A673 (cell line): ENCODE measurements around the gene KCNMB1. TPM values are rescaled to one million over a fixed set of nuclear protein-coding genes. Genes with fewer than 3 reads are reported as not detected.

Source experiments
- BruUV-seq: library from RNA; stranded (reverse); fragments of 400-500 nt; replicated peaks from 2 replicates; lab custom pipeline; 2021; lab: Mats Ljungman, UMichigan
- CTCF ChIA-PET: fragments of 300-600 bp; sonication (Branson Sonifier 250); formaldehyde crosslinking; loops from one replicate; lab custom pipeline; 2022; ENCODE audit warnings: antibody characterized with exemption; lab: Charles Lee
- POLR2A ChIA-PET: fragments of 300-600 bp; sonication (Branson Sonifier 250); formaldehyde crosslinking; loops from one replicate; lab custom pipeline; 2022; ENCODE audit warnings: antibody characterized with exemption; ENCODE audit not compliant: low non-redundant PET; lab: Charles Lee
- DNase-seq: peaks from one replicate; pipeline ENCODE4 v3.0.0-alpha.2; 2015; ENCODE audit warnings: low spot score
- H3K27ac ChIP-seq: fragments of 200-600 bp; sonication (generic); 2 replicates; pipeline ENCODE4 v1.5.1; 2016; ENCODE audit warnings: mixed run types, low read depth, mild to moderate bottlenecking, mixed read lengths, antibody characterized with exemption, low read length; ENCODE audit not compliant: poor library complexity, severe bottlenecking
- H3K27me3 ChIP-seq: fragments of 200-600 bp; sonication (generic); replicated peaks from 2 replicates; pipeline ENCODE4 v1.6.1; 2017; ENCODE audit warnings: mixed run types, low read depth, mild to moderate bottlenecking, mixed read lengths, antibody characterized with exemption, low read length; ENCODE audit not compliant: insufficient read depth, poor library complexity
- H3K36me3 ChIP-seq: fragments of 200-600 bp; sonication (generic); 2 replicates; pipeline ENCODE4 v1.6.1; 2016; ENCODE audit warnings: mixed run types, mild to moderate bottlenecking, mixed read lengths, antibody characterized with exemption, low read length; ENCODE audit not compliant: insufficient read depth, poor library complexity, severe bottlenecking
- H3K4me1 ChIP-seq: fragments of 200-600 bp; sonication (generic); 2 replicates; pipeline ENCODE4 v1.6.1; 2017; ENCODE audit warnings: mixed run types, mild to moderate bottlenecking, mixed read lengths, antibody characterized with exemption, low read length; ENCODE audit not compliant: insufficient read depth, poor library complexity, severe bottlenecking
- H3K4me3 ChIP-seq: fragments of 200-600 bp; sonication (generic); 2 replicates; pipeline ENCODE4 v1.5.1; 2016; ENCODE audit warnings: low read depth, mixed run types, mild to moderate bottlenecking, mixed read lengths, low read length; ENCODE audit not compliant: poor library complexity, severe bottlenecking
- H3K9me3 ChIP-seq: fragments of 200-600 bp; sonication (generic); 2 replicates; pipeline ENCODE4 v1.6.1; 2016; ENCODE audit warnings: mixed run types, low read depth, mild to moderate bottlenecking, mixed read lengths, antibody characterized with exemption, low read length; ENCODE audit not compliant: poor library complexity, severe bottlenecking
- CTCF ChIP-seq: fragments of 300-800, 200-600 bp; sonication (generic); conservative IDR thresholded peaks from 2 replicates; pipeline ENCODE4 v1.5.1; 2017; ENCODE audit warnings: low read depth, mild to moderate bottlenecking, antibody characterized with exemption, low read length, moderate library complexity, mixed read lengths
- EZH2 ChIP-seq: fragments of 200-600 bp; sonication (generic); IDR thresholded peaks from 2 replicates; pipeline ENCODE4 v1.6.1; 2017; ENCODE audit warnings: borderline replicate concordance, low read depth, mild to moderate bottlenecking, mixed read lengths, antibody characterized with exemption, low read length; ENCODE audit not compliant: poor library complexity, severe bottlenecking
- intact Hi-C: fragments of 100-400 bp; cut with micrococcal nuclease; formaldehyde crosslinking; loops from one replicate; pipeline ENCODE4 v1.10.0; 2022; ENCODE audit not compliant: unreplicated experiment
- total RNA-seq: library from RNA; stranded (reverse); gene quantifications from 2 replicates; pipeline ENCODE4 v1.2.3, GENCODE V29; 2021

Gene KCNMB1
- total RNA-seq, 1 experiment from 2014 or later = not detected

GRCh38 chr5:170423692-170424091 is 34.5 kb upstream of the KCNMB1 start:
- Histone ChIP-seq H3K36me3 (no peaks in the 10 kb centered on the region), H3K4me1 (peaks cover 14% of the 10 kb centered on the region), H3K27me3 (no peaks in the 10 kb centered on the region), H3K27ac (no peak overlapping the region), H3K4me3 (no peak overlapping the region), H3K9me3 (no peaks in the 10 kb centered on the region)
- ChIA-PET CTCF (interaction anchor here (0.8 to 1.9 kb wide), 2 partner anchors 151 to 198 kb away, joined by 4 to 5 read pairs; no protein-coding TSS in a partner anchor), POLR2A (no interaction called here)
- no peak for DNase-seq
- BruUV-seq = no TSS peak
- intact Hi-C loops = no loop called here
- TF ChIP-seq EZH2 (no peak), CTCF (no peak)

GRCh38 chr5:170421826-170422225 is 32.7 kb upstream of the KCNMB1 start:
- intact Hi-C loops = no loop called here
- Histone ChIP-seq H3K4me1 (peaks cover 3% of the 10 kb centered on the region), H3K9me3 (no peaks in the 10 kb centered on the region), H3K4me3 (no peak overlapping the region), H3K27me3 (no peaks in the 10 kb centered on the region), H3K27ac (no peak overlapping the region), H3K36me3 (no peaks in the 10 kb centered on the region)
- ChIA-PET POLR2A (interaction anchor here (0.7 kb wide), 1 partner anchor 148 kb away, joined by 3 read pairs; no protein-coding TSS in a partner anchor), CTCF (no interaction called here)
- TF ChIP-seq EZH2 (no peak), CTCF (no peak)
- no peak for DNase-seq
- BruUV-seq = no TSS peak

DNA sequence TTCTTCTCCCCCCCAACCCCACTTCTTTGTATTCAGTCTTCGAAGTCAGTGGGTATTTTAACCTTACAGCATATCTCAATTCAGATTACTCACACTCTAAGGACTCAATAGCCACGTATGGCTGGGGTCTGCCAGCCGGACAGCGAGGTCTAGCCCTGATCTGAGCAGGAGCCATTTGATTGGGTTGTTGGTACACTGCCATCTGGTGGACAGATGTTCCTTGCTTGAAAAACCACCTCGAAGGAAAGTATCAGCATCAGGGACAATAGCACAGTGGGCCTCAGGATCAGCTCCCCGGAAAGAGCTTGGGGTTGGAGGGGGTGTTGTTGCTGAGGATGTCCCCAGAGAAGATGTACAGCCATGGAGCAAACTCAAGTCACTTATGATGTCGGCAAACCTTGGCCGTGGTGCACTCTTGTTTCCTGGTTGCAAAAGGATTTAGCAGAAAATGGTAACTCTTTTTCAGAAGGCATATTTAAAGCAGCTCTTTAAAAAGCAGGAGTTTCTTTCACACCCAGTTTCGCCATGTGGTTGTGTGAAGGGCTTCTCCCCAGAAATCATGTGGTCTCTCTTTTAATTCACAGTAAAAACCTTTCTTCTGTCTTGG is 31.7 kb upstream of the KCNMB1 start:
- CTCF ChIA-PET = interaction anchor here (0.6 to 0.7 kb wide), 2 partner anchors 154 to 255 kb away, joined by 3 read pairs; no protein-coding TSS in a partner anchor
- H3K27ac ChIP-seq = no peak overlapping the region
- no peaks in the 10 kb centered on the region for H3K36me3 ChIP-seq
- POLR2A ChIA-PET = no interaction called here
- no TSS peak for BruUV-seq
- H3K4me1 ChIP-seq = no peaks in the 10 kb centered on the region
- DNase-seq = peak; percentile 66
- intact Hi-C loops = loop anchor here (1.0 kb wide), 2 partner anchors 147 to 195 kb away; no protein-coding TSS in a partner anchor
- H3K4me3 ChIP-seq = no peak overlapping the region
- no peaks in the 10 kb centered on the region for H3K9me3 ChIP-seq
- H3K27me3 ChIP-seq = no peaks in the 10 kb centered on the region
- TF ChIP-seq CTCF (peak; percentile 75), EZH2 (no peak)
